Measurements from ENCODE around the gene FAM193A. TPM values are rescaled to one million over a fixed set of nuclear protein-coding genes. Genes with fewer than 3 reads are reported as not detected.
"Not testable (repeated sequence)": the region's sequence is repeated elsewhere in the genome, so short reads cannot be mapped to it uniquely, and the experiment has no call there.

Gene FAM193A
- total RNA-seq, 1 experiment from 2014 or later, result 38.2 TPM

DNA sequence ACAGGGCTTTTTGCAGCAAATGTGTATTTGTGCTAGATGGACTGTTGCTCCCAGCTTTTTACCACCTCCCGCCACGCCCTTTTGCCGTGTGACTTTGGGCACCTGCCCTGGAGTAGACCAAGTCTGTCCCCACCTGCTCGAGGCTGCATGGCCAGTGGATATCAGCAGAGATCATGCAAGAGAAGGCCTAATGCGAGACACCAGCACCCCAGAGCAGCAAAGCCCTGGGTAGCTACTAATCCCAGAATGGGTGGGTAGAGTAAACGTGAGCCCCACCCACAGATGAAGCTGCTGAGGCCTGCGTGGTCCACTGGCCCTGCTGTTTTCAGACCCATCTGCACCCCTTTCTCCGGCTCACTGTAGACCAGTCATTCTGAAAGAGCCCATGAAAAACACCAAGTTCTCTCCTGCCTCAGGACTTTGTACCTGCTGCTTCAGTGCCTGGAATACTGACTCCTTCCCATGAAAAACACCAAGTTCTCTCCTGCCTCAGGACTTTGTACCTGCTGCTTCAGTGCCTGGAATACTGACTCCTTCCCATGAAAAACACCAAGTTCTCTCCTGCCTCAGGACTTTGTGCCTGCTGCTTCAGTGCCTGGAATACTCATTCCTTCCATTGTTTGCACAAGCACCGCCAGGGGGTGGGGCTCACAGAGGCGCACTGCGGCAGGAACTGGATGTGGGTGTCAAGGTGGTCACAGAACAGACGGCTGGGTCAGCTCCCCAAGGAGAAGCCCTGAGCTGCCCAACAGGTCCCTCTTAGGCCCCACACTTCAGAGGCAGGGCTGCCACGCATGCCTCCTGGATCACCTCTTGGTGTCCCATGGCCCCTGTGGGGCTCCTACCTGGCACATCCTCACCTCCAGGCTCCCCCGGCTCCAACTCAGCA, 224.8 kb downstream of the FAM193A start:
- no peak for DNase-seq (ENCODE audit: low spot score)
- Histone ChIP-seq H3K27me3 (replicated peaks; ENCODE audit: insufficient read depth, low read depth, low read length, poor library complexity) (no peaks in the 10 kb centered on the region), H3K4me1 (ENCODE audit: insufficient read depth, low read length, poor library complexity, severe bottlenecking) (no peaks in the 10 kb centered on the region), H3K9me3 (ENCODE audit: low read depth, low read length, poor library complexity, severe bottlenecking) (no peaks in the 10 kb centered on the region), H3K4me3 (ENCODE audit: low read depth, low read length, poor library complexity, severe bottlenecking) (no peak overlapping the region), H3K36me3 (ENCODE audit: insufficient read depth, low read length, poor library complexity, severe bottlenecking) (no peaks in the 10 kb centered on the region), H3K27ac (ENCODE audit: low read depth, low read length, poor library complexity, severe bottlenecking) (no peak overlapping the region)
- intact Hi-C loops (cut with micrococcal nuclease; ENCODE audit: unreplicated experiment), result loop anchor here (10.0 kb wide), 1 partner anchor 274 kb away; no protein-coding TSS in a partner anchor
- ChIA-PET POLR2A (ENCODE audit: low non-redundant PET) (no interaction called here), CTCF (no interaction called here)
- TF ChIP-seq EZH2 (IDR thresholded peaks at IDR 0.05; ENCODE audit: borderline replicate concordance, low read depth, low read length, poor library complexity, severe bottlenecking), result no peak
- no peak for TF ChIP-seq CTCF (conservative IDR thresholded peaks at IDR 0.05; ENCODE audit: low read depth, low read length)
- no TSS peak for BruUV-seq (replicated peaks)

DNA sequence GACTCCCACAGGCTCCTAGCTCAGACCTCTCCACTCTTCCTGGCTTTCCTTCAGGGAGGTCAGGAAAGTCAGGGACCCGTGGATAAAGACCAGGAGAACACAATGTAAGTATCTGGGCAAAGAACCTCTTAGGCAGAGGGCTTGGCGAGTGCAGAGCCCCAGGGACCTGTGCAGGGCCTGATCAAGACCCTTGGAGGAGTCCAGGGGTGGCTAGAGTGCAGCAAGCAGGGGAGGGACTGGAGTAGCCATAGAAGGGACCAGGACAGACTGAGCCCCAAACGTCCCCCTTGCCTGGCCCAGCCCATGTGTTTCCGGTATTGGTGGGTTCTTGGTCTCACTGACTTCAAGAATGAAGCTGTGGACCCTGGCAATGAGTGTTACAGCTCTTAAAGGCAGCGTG, 225.6 kb downstream of the FAM193A start:
- TF ChIP-seq CTCF (conservative IDR thresholded peaks at IDR 0.05; ENCODE audit: low read depth, low read length) (no peak), EZH2 (IDR thresholded peaks at IDR 0.05; ENCODE audit: borderline replicate concordance, low read depth, low read length, poor library complexity, severe bottlenecking) (no peak)
- no peak for DNase-seq (ENCODE audit: low spot score)
- Histone ChIP-seq H3K4me3 (ENCODE audit: low read depth, low read length, poor library complexity, severe bottlenecking) (no peak overlapping the region), H3K27ac (ENCODE audit: low read depth, low read length, poor library complexity, severe bottlenecking) (no peak overlapping the region), H3K27me3 (replicated peaks; ENCODE audit: insufficient read depth, low read depth, low read length, poor library complexity) (no peaks in the 10 kb centered on the region), H3K4me1 (ENCODE audit: insufficient read depth, low read length, poor library complexity, severe bottlenecking) (no peaks in the 10 kb centered on the region), H3K36me3 (ENCODE audit: insufficient read depth, low read length, poor library complexity, severe bottlenecking) (no peaks in the 10 kb centered on the region), H3K9me3 (ENCODE audit: low read depth, low read length, poor library complexity, severe bottlenecking) (no peaks in the 10 kb centered on the region)
- ChIA-PET POLR2A (ENCODE audit: low non-redundant PET) (no interaction called here), CTCF (no interaction called here)
- no TSS peak for BruUV-seq (replicated peaks)
- intact Hi-C loops (cut with micrococcal nuclease; ENCODE audit: unreplicated experiment), result loop anchor here (10.0 kb wide), 1 partner anchor 273 kb away; no protein-coding TSS in a partner anchor

GRCh38 chr4:2762486-2763370, 226.3 kb downstream of the FAM193A start:
- H3K36me3 ChIP-seq (ENCODE audit: insufficient read depth, low read length, poor library complexity, severe bottlenecking); DNase-seq (ENCODE audit: low spot score); BruUV-seq (replicated peaks); H3K27me3 ChIP-seq (replicated peaks; ENCODE audit: insufficient read depth, low read depth, low read length, poor library complexity); H3K4me1 ChIP-seq (ENCODE audit: insufficient read depth, low read length, poor library complexity, severe bottlenecking); H3K27ac ChIP-seq (ENCODE audit: low read depth, low read length, poor library complexity, severe bottlenecking); POLR2A ChIA-PET (ENCODE audit: low non-redundant PET); H3K9me3 ChIP-seq (ENCODE audit: low read depth, low read length, poor library complexity, severe bottlenecking); CTCF ChIA-PET; H3K4me3 ChIP-seq (ENCODE audit: low read depth, low read length, poor library complexity, severe bottlenecking): not testable (repeated sequence)
- intact Hi-C loops (cut with micrococcal nuclease; ENCODE audit: unreplicated experiment), result loop anchor here (10.0 kb wide), 1 partner anchor 272 kb away; no protein-coding TSS in a partner anchor
